Hepatocyte (in vitro differentiated cells): ENCODE data around the gene ZNF738. TPM values are rescaled to one million over a fixed set of nuclear protein-coding genes. Genes with fewer than 3 reads are reported as not detected.

ENCODE experiments used
- DNase-seq: peaks from one replicate; pipeline ENCODE4 v3.0.0-alpha.2; 2016; ENCODE audit warnings: low spot score
- H2AFZ ChIP-seq: fragments of 200-600 bp; sonication (generic); 2 replicates; pipeline ENCODE4 v1.6.0; 2016; ENCODE audit warnings: antibody characterized with exemption, mild to moderate bottlenecking
- H3K27ac ChIP-seq: fragments of 200-600 bp; sonication (generic); 2 replicates; pipeline ENCODE4 v1.5.1; 2016; ENCODE audit warnings: mild to moderate bottlenecking
- H3K27me3 ChIP-seq: fragments of 200-600 bp; sonication (generic); 2 replicates; pipeline ENCODE4 v1.6.1; 2016
- H3K36me3 ChIP-seq: fragments of 200-600 bp; sonication (generic); replicated peaks from 2 replicates; pipeline ENCODE4 v1.5.1; 2016; ENCODE audit warnings: low read depth; ENCODE audit not compliant: insufficient read depth
- H3K4me1 ChIP-seq: fragments of 200-600 bp; sonication (generic); 2 replicates; pipeline ENCODE4 v1.5.1; 2016; ENCODE audit warnings: mild to moderate bottlenecking, moderate library complexity; ENCODE audit not compliant: insufficient read depth
- H3K4me2 ChIP-seq: fragments of 200-600 bp; sonication (generic); 2 replicates; pipeline ENCODE4 v1.6.0; 2016
- H3K4me3 ChIP-seq: fragments of 200-600 bp; sonication (generic); 2 replicates; pipeline ENCODE4 v1.5.1; 2016; ENCODE audit warnings: mild to moderate bottlenecking
- H3K79me2 ChIP-seq: fragments of 200-600 bp; sonication (generic); 2 replicates; pipeline ENCODE4 v1.6.0; 2017; ENCODE audit warnings: mild to moderate bottlenecking
- H3K9me2 ChIP-seq: fragments of 200-600 bp; sonication (generic); replicated peaks from 2 replicates; pipeline ENCODE4 v1.6.0; 2017; ENCODE audit warnings: mild to moderate bottlenecking; ENCODE audit not compliant: insufficient read depth
- H3K9me3 ChIP-seq: fragments of 200-600 bp; sonication (generic); 2 replicates; pipeline ENCODE4 v1.5.1; 2016; ENCODE audit warnings: low read depth, mild to moderate bottlenecking
- H4K20me1 ChIP-seq: fragments of 200-600 bp; sonication (generic); 2 replicates; pipeline ENCODE4 v1.6.0; 2016; ENCODE audit warnings: mild to moderate bottlenecking; ENCODE audit not compliant: insufficient read depth, poor library complexity, severe bottlenecking
- CTCF ChIP-seq: fragments of 200-600 bp; sonication (generic); IDR thresholded peaks from 2 replicates; pipeline ENCODE4 v1.5.1; 2016; ENCODE audit warnings: antibody characterized with exemption, mild to moderate bottlenecking; ENCODE audit not compliant: poor library complexity
- EZH2 ChIP-seq: fragments of 200-600 bp; sonication (generic); IDR thresholded peaks from 2 replicates; pipeline ENCODE4 v1.6.1; 2016; ENCODE audit warnings: antibody characterized with exemption, mild to moderate bottlenecking, borderline replicate concordance
- EZH2phosphoT487 ChIP-seq: fragments of 200-600 bp; sonication (generic); IDR thresholded peaks from one replicate; pipeline ENCODE4 v1.6.1; 2018; ENCODE audit warnings: antibody characterized with exemption, mild to moderate bottlenecking, low read depth, moderate library complexity; ENCODE audit not compliant: unreplicated experiment, severe bottlenecking
- WGBS: methylation state at CpG from one replicate; pipeline ENCODE4 v1.1.6; 2016; ENCODE audit warnings: low lambda C conversion rate; ENCODE audit errors: missing lambda C conversion rate; 5-methylcytosine and 5-hydroxymethylcytosine counted together
- polyA plus RNA-seq: library from polyadenylated mRNA; unstranded; fragments of >200 nt; fragmentation: Nextera tagmentation; extraction: Ambion mirVana; gene quantifications from 2 replicates; pipeline ENCODE4 v1.2.1, GENCODE V29; 2016
- total RNA-seq: library from RNA; depleted of rRNA; stranded (reverse); fragments of >200 nt; gene quantifications from 2 replicates; pipeline ENCODE4 v1.2.3, GENCODE V29; 2014

Gene ZNF738
- total and polyA plus RNA-seq, 2 experiments from 2014 or later = 8.4 to 28.4 TPM

GRCh38 chr19:21383980-21384582 is 25.3 kb downstream of the ZNF738 start:
- H3K4me1 ChIP-seq = no peaks in the 10 kb centered on the region
- 92% methylated on average over 4 of the region's 4 CpGs for WGBS
- no peaks in the 10 kb centered on the region for H4K20me1 ChIP-seq
- peaks cover 81% of the 10 kb centered on the region for H3K9me3 ChIP-seq
- TF ChIP-seq EZH2 = no peak
- no peak for TF ChIP-seq EZH2phosphoT487
- TF ChIP-seq CTCF = no peak
- no peak for DNase-seq
- no peak overlapping the region for H3K4me2 ChIP-seq
- H3K36me3 ChIP-seq = peaks cover 26% of the 10 kb centered on the region
- H3K9me2 ChIP-seq = no peaks in the 10 kb centered on the region
- H3K79me2 ChIP-seq = no peaks in the 10 kb centered on the region
- no peaks in the 10 kb centered on the region for H3K27me3 ChIP-seq
- H3K4me3 ChIP-seq = no peak overlapping the region
- H2AFZ ChIP-seq = no peak overlapping the region
- H3K27ac ChIP-seq = no peak overlapping the region

- no peak overlapping the region for H3K4me2 ChIP-seq
- peaks cover 4% of the 10 kb centered on the region for H3K9me3 ChIP-seq
- no peaks in the 10 kb centered on the region for H3K9me2 ChIP-seq
- no peaks in the 10 kb centered on the region for H3K27me3 ChIP-seq
- TF ChIP-seq EZH2 (no peak), CTCF (no peak), EZH2phosphoT487 (no peak)
- H3K4me3 ChIP-seq = no peak overlapping the region
- peaks cover 3% of the 10 kb centered on the region for H3K36me3 ChIP-seq
- peaks cover 36% of the 10 kb centered on the region for H3K79me2 ChIP-seq
- H3K4me1 ChIP-seq = peaks cover 7% of the 10 kb centered on the region
- no peaks in the 10 kb centered on the region for H4K20me1 ChIP-seq
- WGBS = 96% methylated on average over 10 of the region's 10 CpGs
- H2AFZ ChIP-seq = peak overlapping the region; percentile 1
- no peak overlapping the region for H3K27ac ChIP-seq
- no peak for DNase-seq
Observed at GRCh38 chr19:21396121-21396520, 37.3 kb downstream of the ZNF738 start.

- Histone ChIP-seq H4K20me1 (no peaks in the 10 kb centered on the region), H3K79me2 (peaks cover 45% of the 10 kb centered on the region), H3K4me3 (peak within 1 kb of the TSS; percentile 44), H3K36me3 (peaks cover 3% of the 10 kb centered on the region), H3K4me1 (peaks cover 7% of the 10 kb centered on the region), H3K9me3 (peaks cover 6% of the 10 kb centered on the region), H3K4me2 (peak within 1 kb of the TSS; percentile 85), H3K27me3 (no peaks in the 10 kb centered on the region), H3K9me2 (no peaks in the 10 kb centered on the region), H3K27ac (peak within 1 kb of the TSS; percentile 77), H2AFZ (peak within 1 kb of the TSS; percentile 72)
- peak; percentile 96 for DNase-seq
- WGBS = under 1% methylated on average over 30 of the region's 31 CpGs
- TF ChIP-seq EZH2 (no peak), CTCF (no peak), EZH2phosphoT487 (no peak)
Observed at GRCh38 chr19:21396893-21397572, 38.2 kb downstream of the ZNF738 start, which contains the start of gene ZNF493. Gene ZNF493 (plus strand): TSS chr19:21397133. CDS start chr19:21397238, 105 bp downstream.
